Measurements from ENCODE around the gene SMO. TPM values are rescaled to one million over a fixed set of nuclear protein-coding genes. Genes with fewer than 3 reads are reported as not detected.
A peak's percentile ranks its signal among the peaks of the same experiment; 100 is the strongest.

SMO gene
- polyA plus RNA-seq, result 10 to 100 TPM in 1 of 4 donors, 1 to 10 TPM in 1, under 1 TPM in 1, not detected in 1; 0.54 to 23.0 (median 2.5) TPM
- long read RNA-seq, donor 1, partial matches to known transcripts, result 7 of 9 reads
- long read RNA-seq, donor 1, other reads (novel, unspliced or antisense), result 0 of 9 reads
- long read RNA-seq, donor 2, result 0 reads
- long read RNA-seq, donor 3, result 0 reads
- long read RNA-seq, donor 4, result 0 reads
- long read RNA-seq, donor 5, result 0 reads
- long read RNA-seq, donor 6, partial matches to known transcripts, result 0 of 1 reads
- long read RNA-seq, donor 6, other reads (novel, unspliced or antisense), result 0 of 1 reads
- long read RNA-seq, donor 7, partial matches to known transcripts, result 11 of 14 reads
- long read RNA-seq, donor 7, other reads (novel, unspliced or antisense), result 0 of 14 reads
- long read RNA-seq, donor 8, result 0 reads
- long read RNA-seq, donor 9, partial matches to known transcripts, result 0 of 1 reads
- long read RNA-seq, donor 9, other reads (novel, unspliced or antisense), result 0 of 1 reads
- long read RNA-seq, donor 10, partial matches to known transcripts, result 13 of 13 reads
- long read RNA-seq, donor 10, other reads (novel, unspliced or antisense), result 0 of 13 reads

DNA sequence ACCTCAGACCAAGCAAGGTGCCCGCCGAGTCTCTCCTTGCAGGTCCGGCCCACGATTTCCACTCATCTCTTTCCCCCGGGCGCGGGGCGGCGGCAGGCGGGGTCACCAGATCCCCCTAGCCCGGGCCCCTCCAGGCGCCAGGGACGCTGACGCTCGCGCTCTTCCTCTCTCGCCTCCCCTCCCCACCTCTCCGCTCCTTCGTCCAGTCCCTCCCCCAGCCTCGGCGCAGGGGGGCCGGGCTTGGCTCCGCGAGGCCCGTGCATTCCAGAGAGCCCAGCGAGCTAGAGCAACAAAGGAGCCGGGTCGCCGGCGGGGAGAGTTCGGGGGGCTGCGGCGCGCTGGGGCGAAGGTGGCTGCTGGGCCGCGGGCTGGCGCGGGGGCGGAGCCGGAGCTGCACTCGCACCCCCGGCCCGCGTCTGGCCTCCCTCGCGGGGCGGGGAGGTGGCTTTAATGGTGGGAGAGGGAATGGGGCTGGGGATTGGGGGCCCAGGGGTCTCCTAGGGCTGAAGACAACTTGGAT is at the start of gene SMO:
Gene SMO, plus strand, starts transcription at position 262 of the 520 bp plus-strand sequence. CDS start 519 bp downstream, outside the sequence.
- H3K36me3 ChIP-seq (ENCODE audit: control insufficient read depth in 3 of 3, insufficient read depth in 2 of 3, low read depth in 1 of 3, low read length in 3 of 3), result peaks cover 0 to 3% (median 0%) of the 10 kb centered on the region in 3 donors
- peak in 1 of 2 donors; percentile 84 for DNase-seq
- peak within 1 kb of the TSS in 1 of 3 donors; percentile 55 for H3K27ac ChIP-seq (ENCODE audit: low read depth in 1 of 3, low read length in 2 of 3)
- peaks cover 6 to 9% (median 8%) of the 10 kb centered on the region in 3 donors for H3K27me3 ChIP-seq (ENCODE audit: control insufficient read depth in 3 of 3, insufficient read depth in 3 of 3, low read length in 3 of 3)
- no peak for FAIRE-seq
- H3K4me1 ChIP-seq (ENCODE audit: control insufficient read depth in 3 of 3, insufficient read depth in 2 of 3, low read depth in 1 of 3, low read length in 2 of 3), result peaks cover 0 to 8% (median 0%) of the 10 kb centered on the region in 3 donors
- no peaks in the 10 kb centered on the region for H3K9me3 ChIP-seq (ENCODE audit: control insufficient read depth in 2 of 2, insufficient read depth in 1 of 2, low read depth in 1 of 2, low read length in 1 of 2)
- 1% methylated on average over 21 to 48 of the region's 48 CpGs for WGBS, 3 donors
- peak within 1 kb of the TSS; percentile 43 to 83 (median 61) for H3K4me3 ChIP-seq (ENCODE audit: low read depth in 1 of 3, low read length in 3 of 3)

- 42 to 51% (median 45%) methylated on average over 10 of the region's 10 CpGs for WGBS, 3 donors
- no peaks in the 10 kb centered on the region for H3K9me3 ChIP-seq (ENCODE audit: control insufficient read depth in 2 of 2, insufficient read depth in 1 of 2, low read depth in 1 of 2, low read length in 1 of 2)
- no peak for FAIRE-seq
These were observed 44.7 kb upstream of the SMO start for GRCh38 chr7:129143724-129144094.

GRCh38 chr7:129144095-129144833 is 44.2 kb upstream of the SMO start, which contains the start of gene TSPAN33:
Gene TSPAN33, plus strand, starts transcription at chr7:129144707. Its CDS starts 274 bp downstream, at chr7:129144981.
- FAIRE-seq (no peak), DNase-seq (peak; percentile 59 to 82)
- WGBS, 3 donors, result 1% methylated on average over 24 to 43 of the region's 43 CpGs

More at GRCh38 chr7:129143724-129144094, 44.7 kb upstream of the SMO start:
- Histone ChIP-seq H3K27me3 (ENCODE audit: control insufficient read depth in 3 of 3, insufficient read depth in 3 of 3, low read length in 3 of 3) (peaks cover 0 to 14% (median 4%) of the 10 kb centered on the region in 3 donors), H3K36me3 (ENCODE audit: control insufficient read depth in 3 of 3, insufficient read depth in 2 of 3, low read depth in 1 of 3, low read length in 3 of 3) (no peaks in the 10 kb centered on the region), H3K4me1 (ENCODE audit: control insufficient read depth in 3 of 3, insufficient read depth in 2 of 3, low read depth in 1 of 3, low read length in 2 of 3) (no peaks in the 10 kb centered on the region), H3K4me3 (ENCODE audit: low read depth in 1 of 3, low read length in 3 of 3) (no peak overlapping the region), H3K27ac (ENCODE audit: low read depth in 1 of 3, low read length in 2 of 3) (no peak overlapping the region)
- no peak for DNase-seq

DNA sequence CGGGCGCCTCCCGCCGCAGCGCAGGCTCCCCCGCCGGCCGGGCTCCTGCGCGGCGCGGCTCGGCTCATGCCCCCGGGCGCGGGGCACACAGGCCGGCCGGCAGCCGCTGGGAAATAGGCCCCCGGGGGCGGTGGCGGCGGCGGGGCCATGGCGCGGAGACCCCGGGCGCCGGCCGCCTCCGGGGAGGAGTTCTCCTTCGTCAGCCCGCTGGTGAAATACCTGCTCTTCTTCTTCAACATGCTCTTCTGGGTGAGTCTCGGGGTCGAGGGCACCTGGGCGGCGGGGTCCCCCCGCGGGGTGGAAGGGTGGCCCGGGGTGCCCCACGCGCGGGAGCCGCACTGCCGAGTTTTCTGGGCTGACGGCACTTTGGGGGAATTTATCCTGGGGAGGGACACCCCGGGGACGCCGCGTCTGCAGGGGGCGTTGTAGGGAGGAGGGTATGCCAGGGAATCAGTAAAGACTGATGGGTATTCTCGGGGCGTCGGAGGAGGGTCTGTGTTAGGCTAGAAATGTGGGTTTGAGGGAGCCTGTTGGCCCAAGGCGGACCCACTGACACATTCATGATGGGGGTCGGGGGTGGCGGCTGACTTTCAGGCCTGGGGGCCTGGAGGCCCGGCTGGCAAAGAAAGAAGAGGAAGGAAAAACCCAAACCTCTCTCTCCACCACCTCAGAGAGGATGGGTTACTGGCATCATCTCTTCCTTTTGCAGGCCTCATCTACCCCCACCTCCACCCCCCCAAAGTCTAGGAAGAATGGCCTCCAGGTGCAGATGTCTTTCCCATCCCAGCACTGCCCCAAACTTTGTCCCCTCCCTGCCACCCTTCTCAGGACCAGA is 43.4 kb upstream of the SMO start:
- 3 to 6% (median 5%) methylated on average over 37 to 58 of the region's 58 CpGs for WGBS, 3 donors
- H3K27me3 ChIP-seq (ENCODE audit: control insufficient read depth in 3 of 3, insufficient read depth in 3 of 3, low read length in 3 of 3), result peaks cover 0 to 14% (median 4%) of the 10 kb centered on the region in 3 donors
- peak overlapping the region; percentile 45 to 68 (median 59) for H3K4me3 ChIP-seq (ENCODE audit: low read depth in 1 of 3, low read length in 3 of 3)
- H3K27ac ChIP-seq (ENCODE audit: low read depth in 1 of 3, low read length in 2 of 3), result peak overlapping the region in 1 of 3 donors; percentile 39
- no peaks in the 10 kb centered on the region for H3K9me3 ChIP-seq (ENCODE audit: control insufficient read depth in 2 of 2, insufficient read depth in 1 of 2, low read depth in 1 of 2, low read length in 1 of 2)
- H3K36me3 ChIP-seq (ENCODE audit: control insufficient read depth in 3 of 3, insufficient read depth in 2 of 3, low read depth in 1 of 3, low read length in 3 of 3), result no peaks in the 10 kb centered on the region
- peaks cover 0 to 4% (median 0%) of the 10 kb centered on the region in 3 donors for H3K4me1 ChIP-seq (ENCODE audit: control insufficient read depth in 3 of 3, insufficient read depth in 2 of 3, low read depth in 1 of 3, low read length in 2 of 3)
- DNase-seq, result peak in 1 of 2 donors; percentile 30
- FAIRE-seq, result no peak

More at GRCh38 chr7:129144095-129144833, 44.2 kb upstream of the SMO start, which contains the start of gene TSPAN33:
- H3K36me3 ChIP-seq (ENCODE audit: control insufficient read depth in 3 of 3, insufficient read depth in 2 of 3, low read depth in 1 of 3, low read length in 3 of 3), result no peaks in the 10 kb centered on the region
- H3K4me3 ChIP-seq (ENCODE audit: low read depth in 1 of 3, low read length in 3 of 3), result peak within 1 kb of the TSS; percentile 45 to 68 (median 59)
- H3K27me3 ChIP-seq (ENCODE audit: control insufficient read depth in 3 of 3, insufficient read depth in 3 of 3, low read length in 3 of 3), result peaks cover 0 to 14% (median 4%) of the 10 kb centered on the region in 3 donors
- no peaks in the 10 kb centered on the region for H3K4me1 ChIP-seq (ENCODE audit: control insufficient read depth in 3 of 3, insufficient read depth in 2 of 3, low read depth in 1 of 3, low read length in 2 of 3)
- peak within 1 kb of the TSS in 1 of 3 donors; percentile 39 for H3K27ac ChIP-seq (ENCODE audit: low read depth in 1 of 3, low read length in 2 of 3)
- H3K9me3 ChIP-seq (ENCODE audit: control insufficient read depth in 2 of 2, insufficient read depth in 1 of 2, low read depth in 1 of 2, low read length in 1 of 2), result no peaks in the 10 kb centered on the region

GRCh38 chr7:129146237-129146979 is 42.0 kb upstream of the SMO start:
- H3K27me3 ChIP-seq (ENCODE audit: control insufficient read depth in 3 of 3, insufficient read depth in 3 of 3, low read length in 3 of 3), result peaks cover 0 to 14% (median 4%) of the 10 kb centered on the region in 3 donors
- H3K36me3 ChIP-seq (ENCODE audit: control insufficient read depth in 3 of 3, insufficient read depth in 2 of 3, low read depth in 1 of 3, low read length in 3 of 3), result no peaks in the 10 kb centered on the region
- DNase-seq (no peak), FAIRE-seq (no peak)
- WGBS, 3 donors, result 52 to 70% (median 53%) methylated on average over 8 of the region's 8 CpGs
- H3K4me1 ChIP-seq (ENCODE audit: control insufficient read depth in 3 of 3, insufficient read depth in 2 of 3, low read depth in 1 of 3, low read length in 2 of 3), result peaks cover 0 to 5% (median 0%) of the 10 kb centered on the region in 3 donors
- no peaks in the 10 kb centered on the region for H3K9me3 ChIP-seq (ENCODE audit: control insufficient read depth in 2 of 2, insufficient read depth in 1 of 2, low read depth in 1 of 2, low read length in 1 of 2)
- H3K4me3 ChIP-seq (ENCODE audit: low read depth in 1 of 3, low read length in 3 of 3), result no peak overlapping the region
- peak overlapping the region in 2 of 3 donors; percentile 22 to 72 for H3K27ac ChIP-seq (ENCODE audit: low read depth in 1 of 3, low read length in 2 of 3)

DNA sequence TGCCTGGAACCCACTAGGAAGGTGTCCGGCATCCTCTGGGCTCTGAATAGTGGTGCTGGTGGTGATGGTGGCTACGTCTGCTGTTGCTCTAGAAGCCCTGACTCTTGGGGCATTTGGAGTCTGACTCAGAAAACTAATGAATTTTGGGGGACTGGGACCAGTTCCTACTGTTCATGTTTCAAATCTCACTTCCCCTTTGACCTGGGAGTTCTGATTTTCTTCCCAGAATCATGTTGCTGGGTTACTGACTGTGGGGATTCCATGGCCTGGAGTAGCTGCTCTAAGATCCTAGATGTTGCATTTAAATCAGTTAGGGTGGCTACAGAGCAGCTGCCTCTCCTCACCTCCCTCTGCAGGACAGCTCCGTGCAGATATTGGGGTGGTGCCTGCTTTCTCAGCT is 40.7 kb upstream of the SMO start:
- 57 to 72% (median 58%) methylated on average over 3 of the region's 3 CpGs for WGBS, 3 donors
- no peak overlapping the region for H3K4me3 ChIP-seq (ENCODE audit: low read depth in 1 of 3, low read length in 3 of 3)
- no peak overlapping the region for H3K27ac ChIP-seq (ENCODE audit: low read depth in 1 of 3, low read length in 2 of 3)
- H3K36me3 ChIP-seq (ENCODE audit: control insufficient read depth in 3 of 3, insufficient read depth in 2 of 3, low read depth in 1 of 3, low read length in 3 of 3), result no peaks in the 10 kb centered on the region
- FAIRE-seq, result no peak
- H3K4me1 ChIP-seq (ENCODE audit: control insufficient read depth in 3 of 3, insufficient read depth in 2 of 3, low read depth in 1 of 3, low read length in 2 of 3), result peaks cover 0 to 5% (median 0%) of the 10 kb centered on the region in 3 donors
- H3K27me3 ChIP-seq (ENCODE audit: control insufficient read depth in 3 of 3, insufficient read depth in 3 of 3, low read length in 3 of 3), result peaks cover 0 to 14% (median 4%) of the 10 kb centered on the region in 3 donors
- DNase-seq, result no peak
- no peaks in the 10 kb centered on the region for H3K9me3 ChIP-seq (ENCODE audit: control insufficient read depth in 2 of 2, insufficient read depth in 1 of 2, low read depth in 1 of 2, low read length in 1 of 2)

DNA sequence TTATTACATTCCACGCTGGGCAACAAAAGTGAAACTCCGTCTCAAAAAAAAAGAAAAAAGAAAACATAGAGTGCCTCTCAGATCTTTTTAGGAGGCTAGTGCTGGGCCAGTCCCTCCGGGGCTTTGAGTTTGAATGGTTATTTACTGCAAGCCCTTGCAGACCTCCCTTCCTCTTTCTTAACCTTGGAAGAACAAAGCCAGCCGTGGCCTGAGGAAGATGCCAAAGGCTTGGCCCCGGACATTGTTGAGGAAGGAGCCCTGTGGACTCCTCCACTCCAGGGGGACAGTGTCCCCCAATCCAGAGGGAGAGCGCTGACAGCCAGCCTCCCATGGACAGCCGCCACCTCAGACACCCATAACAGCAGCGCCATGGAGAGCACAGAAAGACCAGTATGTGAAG is 38.9 kb upstream of the SMO start:
- H3K27ac ChIP-seq (ENCODE audit: low read depth in 1 of 3, low read length in 2 of 3), result no peak overlapping the region
- 73 to 77% (median 76%) methylated on average over 8 of the region's 8 CpGs for WGBS, 3 donors
- peaks cover 0 to 5% (median 0%) of the 10 kb centered on the region in 3 donors for H3K4me1 ChIP-seq (ENCODE audit: control insufficient read depth in 3 of 3, insufficient read depth in 2 of 3, low read depth in 1 of 3, low read length in 2 of 3)
- no peaks in the 10 kb centered on the region for H3K9me3 ChIP-seq (ENCODE audit: control insufficient read depth in 2 of 2, insufficient read depth in 1 of 2, low read depth in 1 of 2, low read length in 1 of 2)
- no peaks in the 10 kb centered on the region for H3K27me3 ChIP-seq (ENCODE audit: control insufficient read depth in 3 of 3, insufficient read depth in 3 of 3, low read length in 3 of 3)
- no peak overlapping the region for H3K4me3 ChIP-seq (ENCODE audit: low read depth in 1 of 3, low read length in 3 of 3)
- DNase-seq (no peak), FAIRE-seq (no peak)
- H3K36me3 ChIP-seq (ENCODE audit: control insufficient read depth in 3 of 3, insufficient read depth in 2 of 3, low read depth in 1 of 3, low read length in 3 of 3), result no peaks in the 10 kb centered on the region

Data from small intestine (tissue), 16 donors.